GM18511 (cell line): ENCODE results near the gene SOX6.
"Not testable (repeated sequence)": the region's sequence is repeated elsewhere in the genome, so short reads cannot be mapped to it uniquely, and the experiment has no call there.

Experiments
- ATAC-seq: cut with Tn5 transposase; IDR thresholded peaks from one replicate; pipeline ENCODE4 v1.9.1; 2021; ENCODE audit warnings: mild to moderate bottlenecking, moderate library complexity; ENCODE audit not compliant: unreplicated experiment

SOX6 gene

DNA sequence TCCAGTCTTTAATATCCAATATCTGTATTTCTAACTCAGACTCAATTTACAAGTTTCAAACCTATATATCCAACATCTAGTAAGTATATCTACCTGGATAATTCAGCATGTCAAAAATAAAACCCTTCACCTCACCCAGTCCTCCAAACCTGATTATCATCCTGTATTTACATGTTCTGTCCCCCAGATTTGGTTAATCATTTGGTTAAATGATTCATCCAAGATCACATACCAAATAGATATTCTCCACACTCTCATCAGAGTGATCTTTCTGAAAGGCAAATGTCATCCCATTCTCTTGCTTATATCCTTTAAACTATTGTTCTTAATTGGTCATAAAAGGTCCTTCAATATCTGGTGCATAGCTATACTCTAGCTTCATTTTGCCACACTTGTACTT lies 199.0 kb downstream of the SOX6 start:
- no peak for ATAC-seq

DNA sequence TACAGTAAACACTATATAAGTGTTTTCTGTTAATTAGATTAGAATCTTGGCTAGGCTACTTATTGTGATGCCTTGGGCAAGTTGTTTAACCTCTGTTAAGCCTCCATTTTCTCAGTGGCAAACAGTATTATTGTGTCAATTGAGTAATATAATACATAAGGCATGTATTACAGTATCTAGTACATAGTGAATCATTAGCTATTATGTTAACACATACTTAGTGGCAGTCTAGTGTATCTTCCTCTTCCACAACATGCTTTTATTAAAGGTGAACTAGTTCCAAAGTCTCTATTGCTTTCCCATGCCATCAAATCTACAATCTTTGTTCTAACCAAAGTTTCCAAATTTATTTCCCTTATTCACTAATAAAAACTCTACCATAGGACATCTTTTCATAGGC lies 200.9 kb downstream of the SOX6 start:
- no peak for ATAC-seq

DNA sequence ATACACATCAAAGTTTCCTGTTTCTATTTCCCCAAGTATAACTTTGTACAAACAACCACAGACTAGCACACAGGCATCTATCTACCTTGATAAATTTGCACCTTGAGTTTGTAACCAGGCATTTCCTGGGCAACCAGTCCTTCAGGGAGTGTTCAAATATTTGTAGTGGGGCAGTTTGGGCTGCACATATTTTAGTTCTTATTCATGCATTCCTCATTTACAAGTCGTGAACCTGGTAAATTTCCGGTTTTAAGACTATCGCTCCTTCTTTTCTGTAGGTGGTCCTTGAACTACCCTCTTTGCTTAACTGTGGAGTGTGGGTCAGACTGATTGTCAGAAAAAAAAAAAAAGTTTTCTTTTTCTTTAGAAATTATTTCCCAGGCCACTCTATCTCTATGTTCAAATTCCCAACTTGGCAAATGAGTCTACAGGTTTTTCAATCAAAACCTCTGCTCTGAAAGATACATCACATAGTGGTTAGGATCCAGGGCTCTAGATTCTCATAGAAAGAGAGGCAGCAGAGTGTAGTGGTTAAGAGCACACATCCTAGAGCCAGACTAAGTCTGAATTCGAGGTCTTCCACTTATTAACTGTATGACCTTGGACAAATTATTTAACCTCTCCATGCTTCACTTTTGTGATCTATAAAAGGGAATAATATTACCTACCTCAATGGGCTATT lies 201.5 kb downstream of the SOX6 start:
- ATAC-seq: no peak

DNA sequence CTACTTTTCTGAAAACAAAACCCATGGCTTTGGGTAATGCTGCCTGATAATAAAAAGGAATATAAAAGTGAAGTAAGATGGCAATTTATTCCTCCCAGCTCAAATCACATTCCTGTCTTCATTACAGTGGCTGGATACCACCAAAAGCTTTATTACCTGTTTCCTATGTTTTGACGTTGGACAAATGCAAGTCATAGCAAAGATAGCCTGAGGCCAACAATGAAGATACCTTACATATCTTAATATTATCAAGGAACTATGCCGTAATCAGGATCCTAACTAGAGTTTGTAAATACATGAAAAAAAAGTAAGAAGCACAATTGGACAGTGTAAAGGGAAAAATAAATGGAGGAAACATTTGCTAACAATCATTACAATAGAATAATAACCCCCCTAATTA lies 202.4 kb downstream of the SOX6 start:
- no peak for ATAC-seq

DNA sequence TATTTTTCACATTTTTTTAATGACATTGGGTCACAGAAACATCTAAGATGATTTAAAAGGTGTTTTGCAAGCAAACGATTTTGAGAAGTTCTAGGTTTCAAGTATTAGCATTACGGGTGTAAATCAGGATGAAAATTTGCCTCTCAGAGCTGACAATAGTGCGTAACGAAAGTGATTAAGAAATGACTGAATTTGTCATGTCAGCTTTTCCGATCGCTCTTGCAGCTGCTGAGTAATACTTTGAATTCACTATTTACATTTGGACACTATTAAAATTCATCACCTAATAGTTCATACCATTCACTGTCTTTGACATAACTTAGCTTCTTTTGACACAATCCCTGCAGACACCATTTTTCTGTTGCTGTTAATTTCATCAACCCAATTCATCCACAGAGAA lies 205.2 kb downstream of the SOX6 start:
- ATAC-seq: no peak

DNA sequence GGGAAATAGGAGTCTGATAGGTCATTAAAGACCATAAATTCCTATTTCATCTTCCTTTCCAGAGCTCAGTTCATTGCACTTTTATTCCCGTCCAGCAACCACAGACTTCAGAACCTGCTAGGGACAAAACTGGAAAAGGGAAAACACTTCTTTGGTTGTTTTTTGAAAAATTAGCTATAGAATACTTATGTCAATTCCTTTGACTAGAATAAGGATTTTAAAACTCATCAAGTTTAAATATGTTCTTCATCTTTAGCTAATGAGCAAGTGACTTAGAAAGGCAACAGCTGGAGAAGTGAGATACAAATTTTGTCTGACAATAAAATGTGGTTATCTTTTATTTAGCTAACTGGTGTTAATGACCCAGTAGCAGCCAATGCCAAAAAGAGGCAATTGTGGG lies 206.9 kb downstream of the SOX6 start:
- ATAC-seq: no peak

DNA sequence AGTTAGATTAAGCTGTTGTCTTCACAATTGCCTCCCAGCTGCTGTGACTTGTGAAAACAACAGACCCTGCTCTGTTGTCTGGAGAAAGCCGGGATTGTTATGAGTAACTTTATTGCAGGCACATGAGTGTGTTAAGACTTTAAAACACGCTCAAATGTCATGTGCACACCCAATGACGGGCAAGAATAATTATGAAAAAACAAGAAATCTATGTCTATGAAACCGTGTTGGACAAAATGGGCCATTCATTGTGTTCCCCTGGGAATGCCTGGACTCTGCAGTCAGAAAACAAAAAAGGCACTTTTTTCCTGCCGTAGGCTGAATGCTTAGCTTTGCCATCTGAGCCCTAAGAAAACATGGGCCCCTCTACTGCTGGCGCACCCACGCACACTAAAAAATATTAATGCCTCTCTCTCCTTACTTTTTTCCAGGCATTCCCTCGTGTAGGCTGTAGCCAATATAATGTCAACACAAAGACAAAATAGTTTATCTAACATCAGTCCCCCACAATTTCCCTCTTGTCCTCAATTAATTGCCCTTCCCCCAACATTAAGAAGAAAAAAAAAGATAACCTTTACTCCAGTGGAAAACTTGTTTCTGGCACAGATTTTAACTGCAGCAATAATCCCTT lies 207.9 kb downstream of the SOX6 start:
- no peak for ATAC-seq

DNA sequence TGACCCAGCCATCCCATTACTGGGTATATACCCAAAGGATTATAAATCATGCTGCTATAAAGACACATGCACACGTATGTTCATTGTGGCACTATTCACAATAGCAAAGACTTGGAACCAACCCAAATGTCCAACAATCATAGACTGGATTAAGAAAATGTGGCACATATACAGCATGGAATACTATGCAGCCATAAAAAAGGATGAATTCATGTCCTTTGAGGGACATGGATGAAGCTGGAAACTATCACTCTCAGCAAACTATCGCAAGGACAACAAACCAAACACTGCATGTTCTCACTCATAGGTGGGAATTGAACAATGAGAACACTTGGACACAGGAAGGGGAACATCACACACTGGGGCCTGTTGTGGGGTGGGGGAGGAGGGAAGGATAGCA lies 209.4 kb downstream of the SOX6 start:
- ATAC-seq: not testable (repeated sequence)

DNA sequence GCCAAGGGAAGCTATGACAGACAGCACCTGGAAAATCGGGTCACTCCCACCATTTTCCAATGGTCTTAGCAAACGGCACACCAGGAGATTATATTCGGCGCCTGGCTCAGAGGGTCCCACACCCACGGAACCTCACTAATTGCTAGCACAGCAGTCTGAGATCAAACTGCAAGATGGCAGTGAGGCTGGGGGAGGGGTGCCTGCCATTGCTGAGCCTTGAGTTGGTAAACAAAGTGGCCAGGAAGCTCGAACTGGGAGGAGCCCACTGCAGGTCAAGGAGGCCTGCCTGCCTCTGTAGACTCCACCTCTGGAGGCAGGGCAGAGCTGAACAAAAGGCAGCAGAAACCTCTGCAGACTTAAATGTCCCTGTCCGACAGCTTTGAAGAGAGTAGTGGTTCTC lies 214.7 kb downstream of the SOX6 start:
- not testable (repeated sequence) for ATAC-seq

DNA sequence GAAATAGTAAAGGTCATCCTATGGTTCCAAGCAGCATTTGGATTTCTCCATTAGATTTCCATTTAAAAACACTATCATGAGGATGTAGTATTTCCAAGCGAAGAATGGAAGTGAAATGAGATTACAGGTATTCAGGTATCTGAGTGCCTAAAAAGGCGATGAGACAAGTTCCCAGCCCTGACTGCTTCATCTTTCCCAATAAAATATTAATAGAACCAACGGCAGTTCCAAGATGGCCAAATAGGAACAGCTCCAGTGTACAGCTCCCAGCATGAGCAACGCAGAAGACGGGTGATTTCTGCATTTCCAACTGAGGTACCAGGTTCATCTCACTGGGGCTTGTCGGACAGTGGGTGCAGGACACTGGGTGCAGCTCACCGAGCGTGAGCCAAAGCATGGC lies 215.2 kb downstream of the SOX6 start:
- not testable (repeated sequence) for ATAC-seq

DNA sequence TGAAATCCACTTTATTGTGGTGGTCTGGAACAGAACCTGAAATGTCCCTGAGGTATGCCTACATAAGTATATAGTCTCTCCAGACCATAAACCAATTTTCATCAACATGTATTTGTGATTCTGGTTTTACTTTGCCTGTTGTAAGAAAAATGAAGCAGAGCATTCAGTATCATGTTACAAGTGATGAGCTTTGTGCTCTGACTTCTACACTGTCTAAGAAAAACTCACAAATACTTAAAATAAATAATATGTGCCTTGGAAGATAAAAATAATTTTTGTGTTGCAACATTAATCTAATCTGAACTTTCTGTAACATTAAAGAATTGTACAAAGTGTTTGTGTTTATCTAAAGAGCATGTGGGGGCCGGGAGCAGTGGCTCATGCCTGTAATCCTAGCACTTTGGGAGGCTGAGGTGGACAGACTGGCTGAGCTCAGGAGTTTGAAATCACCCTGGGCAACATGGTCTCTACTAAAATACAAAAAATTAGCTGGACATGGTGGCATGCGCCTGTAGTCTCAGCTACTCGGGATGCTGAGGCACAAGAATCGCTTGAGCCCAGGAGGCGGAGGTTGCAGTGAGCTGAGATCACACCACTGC lies 219.5 kb downstream of the SOX6 start:
- ATAC-seq: no peak

DNA sequence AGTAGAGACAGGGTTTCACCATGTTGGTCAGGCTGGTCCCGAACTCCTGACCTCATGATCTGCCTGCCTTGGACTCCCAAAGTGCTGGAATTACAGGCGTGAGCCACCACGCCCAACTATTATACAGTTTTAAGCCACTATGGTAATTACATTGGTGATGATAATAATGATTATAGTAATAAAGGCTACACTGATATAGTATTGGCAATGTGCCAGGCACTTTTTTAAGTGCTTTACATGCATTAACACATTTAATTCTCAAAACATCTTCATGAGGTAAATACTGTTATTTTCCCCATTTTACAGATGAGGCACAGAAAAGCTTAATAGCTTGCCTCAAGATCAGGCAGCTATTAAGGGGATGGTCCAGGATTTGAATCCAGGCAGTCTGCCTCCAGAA lies 222.5 kb downstream of the SOX6 start:
- no peak for ATAC-seq

DNA sequence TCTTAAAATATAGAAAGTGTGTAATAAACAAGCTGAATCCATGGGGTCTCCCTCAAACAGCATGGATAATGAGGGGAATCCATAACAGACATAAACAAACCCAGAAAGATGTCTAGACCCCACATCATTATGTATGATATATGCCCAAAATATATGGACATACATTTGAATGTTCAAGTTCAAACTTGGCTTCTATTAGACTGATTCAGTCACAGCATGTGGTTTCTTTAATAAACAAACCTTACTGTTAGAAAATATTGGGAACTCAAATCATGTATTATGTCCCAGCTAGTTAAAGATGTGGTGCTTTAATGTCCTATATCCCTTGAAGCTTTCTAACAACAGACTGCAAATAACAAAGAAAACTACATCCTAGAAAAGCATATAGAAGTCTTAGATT lies 228.6 kb downstream of the SOX6 start:
- ATAC-seq: no peak

DNA sequence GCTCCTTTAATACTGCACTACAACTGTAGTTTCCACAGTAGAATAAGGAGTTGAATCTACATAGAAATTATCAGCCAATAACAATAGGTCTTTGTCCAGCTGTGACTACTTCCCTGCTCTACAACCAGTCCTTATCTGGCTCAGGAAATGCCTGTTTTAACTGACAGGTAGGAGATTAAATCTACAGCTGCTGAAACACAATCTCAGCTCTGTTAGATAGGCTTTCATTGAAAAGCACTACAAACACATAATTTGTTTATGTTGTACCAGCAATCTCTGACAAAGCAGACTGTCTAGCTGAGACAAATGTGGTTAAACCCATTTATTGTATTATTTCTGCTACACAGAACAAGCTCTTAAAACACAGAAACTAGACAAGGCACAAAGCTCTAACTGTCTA lies 230.0 kb downstream of the SOX6 start:
- ATAC-seq: no peak

DNA sequence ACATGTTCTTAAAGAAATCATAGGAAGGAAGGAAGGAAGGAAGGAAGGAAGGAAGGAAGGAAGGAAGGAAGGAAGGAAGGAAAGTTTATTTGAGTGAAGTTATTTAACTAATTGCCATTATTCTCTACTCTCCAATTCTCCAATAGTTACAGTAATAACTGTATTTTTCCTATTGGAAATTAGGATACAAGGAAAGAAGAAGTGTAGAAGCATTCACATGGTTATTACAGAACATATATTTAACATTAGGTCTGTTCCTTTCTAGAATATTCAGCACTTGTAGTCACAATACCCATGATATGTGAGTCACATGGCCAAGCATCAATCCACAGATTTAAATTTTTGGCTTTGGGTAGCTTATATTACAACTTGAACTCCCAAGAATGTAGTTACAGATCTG lies 230.6 kb downstream of the SOX6 start:
- ATAC-seq: no peak

DNA sequence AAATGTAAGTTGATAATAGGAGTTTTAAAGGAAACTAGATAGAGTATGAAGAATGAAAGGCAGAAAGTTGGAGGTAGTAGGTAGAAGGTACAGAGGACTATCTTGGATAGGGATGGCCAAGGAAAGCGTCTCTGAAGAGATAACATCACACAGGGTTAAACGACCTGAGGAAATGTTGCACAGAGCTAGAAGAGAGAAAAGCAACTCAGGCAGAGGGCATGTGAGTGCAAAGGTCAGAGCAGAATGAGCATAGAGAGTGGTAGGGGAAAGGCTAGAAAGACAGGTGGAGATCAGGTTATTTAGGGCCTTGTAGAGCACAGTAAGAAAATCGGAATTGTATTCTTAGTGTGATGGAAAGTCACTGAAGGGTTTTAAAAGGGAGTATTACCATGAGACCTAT lies 232.0 kb downstream of the SOX6 start:
- ATAC-seq: no peak

DNA sequence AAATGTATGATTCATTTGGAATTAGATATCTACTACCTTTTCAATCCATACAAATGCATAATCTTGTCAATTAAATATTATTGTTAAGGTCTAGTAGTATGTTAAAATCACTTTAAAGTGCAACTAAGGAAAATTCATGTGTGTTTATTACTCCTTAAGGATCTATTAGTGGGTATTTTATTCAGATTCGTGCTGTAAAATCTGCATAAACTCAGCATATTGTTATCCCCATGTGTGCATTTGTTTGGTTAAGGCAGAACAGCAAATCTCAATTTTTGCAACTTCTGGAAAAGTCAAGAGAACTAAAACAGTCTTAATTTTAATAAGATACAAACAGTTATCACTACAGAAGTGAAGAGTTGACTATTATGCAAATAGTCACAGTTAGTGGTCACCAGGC lies 234.5 kb downstream of the SOX6 start:
- no peak for ATAC-seq

DNA sequence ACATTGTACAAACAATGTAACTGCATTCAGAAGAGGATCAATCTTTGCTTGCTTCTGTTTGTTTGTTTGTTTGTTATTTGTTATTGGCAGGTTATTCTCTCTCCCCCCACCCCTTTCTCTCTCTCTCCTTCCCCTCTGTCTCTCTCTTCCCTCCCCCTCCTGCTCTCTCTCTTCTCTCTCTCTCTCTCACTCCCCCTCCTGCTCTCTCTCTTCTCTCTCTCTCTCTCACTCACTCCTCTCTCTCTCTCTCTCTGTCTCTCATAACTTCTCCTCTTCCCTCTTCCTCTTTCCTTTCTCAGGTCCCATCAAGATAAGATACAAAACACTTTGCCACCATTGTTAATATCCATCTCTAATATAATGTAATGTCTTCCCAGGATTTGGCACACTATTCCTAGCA lies 236.3 kb downstream of the SOX6 start:
- no peak for ATAC-seq

DNA sequence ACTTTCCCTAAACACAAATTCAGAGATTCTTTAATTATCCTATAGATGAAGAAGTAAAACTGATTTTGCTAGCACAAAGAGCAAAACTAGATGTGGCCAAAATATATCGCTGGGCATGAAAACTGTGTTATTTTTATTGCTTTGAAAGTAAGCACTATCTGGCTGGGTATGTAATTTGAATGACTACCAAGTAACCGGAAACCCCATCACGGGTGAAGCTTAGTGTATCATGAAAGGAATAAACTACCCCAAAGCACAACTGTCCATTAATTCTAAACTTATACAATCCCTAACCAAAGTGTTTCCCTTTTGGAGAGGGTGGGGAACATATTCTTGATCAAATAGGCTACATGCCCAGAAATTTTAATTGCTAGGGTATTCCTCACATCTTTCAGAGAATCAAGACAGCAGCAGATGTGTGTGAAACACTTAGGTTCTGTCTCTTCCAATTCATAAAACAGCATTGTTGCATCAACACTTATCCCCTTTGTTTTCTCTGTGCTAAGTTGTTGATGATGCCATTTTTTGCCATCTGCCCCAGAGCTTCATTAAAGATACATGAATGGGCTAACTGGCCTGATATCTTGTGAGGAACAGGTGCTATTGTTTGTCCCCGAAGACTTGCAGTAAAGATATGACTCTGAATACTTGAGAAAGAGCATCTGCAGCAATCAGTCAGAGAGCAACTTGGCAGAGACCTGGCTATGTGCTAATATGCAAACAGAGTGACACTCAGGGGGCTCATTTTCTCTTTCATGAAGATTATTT lies 238.2 kb downstream of the SOX6 start:
- no peak for ATAC-seq

DNA sequence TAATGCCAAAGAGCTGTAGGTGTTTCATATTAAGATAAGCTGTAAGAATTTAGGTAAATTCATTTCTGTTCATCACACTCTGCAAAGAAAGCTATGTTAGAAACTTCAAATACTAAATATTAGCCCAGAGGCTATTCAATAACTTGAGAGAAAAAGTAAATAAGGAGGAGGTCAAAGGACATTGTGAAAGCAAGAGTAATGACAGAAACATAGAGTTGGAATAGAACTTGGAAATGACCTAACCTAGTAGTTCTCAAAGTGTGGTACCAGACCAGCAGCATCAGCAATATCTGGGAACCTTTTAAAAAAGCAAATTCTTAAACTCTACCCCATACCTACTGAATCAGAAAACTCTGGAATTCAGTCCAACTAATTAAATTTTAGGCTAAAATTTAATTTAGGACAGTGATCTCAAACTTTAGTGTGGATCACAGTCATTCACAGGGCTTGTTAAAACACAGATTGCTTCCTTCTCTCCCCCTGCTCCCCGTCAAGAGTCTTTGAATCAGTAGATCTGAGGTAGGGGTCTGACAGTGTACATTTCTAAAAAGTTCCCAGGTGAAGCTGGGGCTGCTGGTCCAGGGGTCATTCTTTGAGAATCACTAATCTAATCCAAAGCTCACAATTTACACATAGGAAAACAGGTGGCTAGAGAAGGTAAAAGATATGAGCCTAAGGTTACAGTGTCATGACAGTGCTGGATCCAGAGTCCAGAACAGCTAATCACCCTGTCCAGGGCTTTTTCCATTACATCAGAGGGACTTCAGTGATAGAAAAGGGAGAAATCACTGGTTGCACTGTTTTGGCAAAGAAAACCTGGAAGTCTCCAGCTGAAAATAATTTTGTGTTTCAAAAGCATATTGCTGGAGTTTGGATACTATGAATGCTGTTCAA lies 241.1 kb downstream of the SOX6 start:
- ATAC-seq: no peak

DNA sequence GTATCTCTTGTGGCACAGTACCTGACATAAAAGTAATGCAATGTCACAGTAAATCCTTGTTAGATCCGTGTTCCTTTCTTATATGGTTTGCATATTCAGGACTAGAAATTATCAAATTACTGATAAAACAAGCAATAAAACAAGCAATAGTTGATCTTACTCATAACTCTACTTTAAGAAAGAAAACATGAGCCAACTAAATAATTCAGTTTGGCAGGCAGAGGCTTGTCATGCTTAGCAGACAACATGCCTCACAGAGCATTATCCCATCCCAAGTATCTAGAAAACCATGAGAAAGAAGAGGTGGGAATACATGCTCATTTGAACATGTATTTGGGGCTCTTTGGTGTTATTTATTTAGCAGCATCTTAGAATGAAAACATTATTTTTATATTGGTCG lies 241.9 kb downstream of the SOX6 start:
- no peak for ATAC-seq
